GM12878 (cell line): ENCODE results near the gene UBASH3B. TPM values are rescaled to one million over a fixed set of nuclear protein-coding genes. Genes with fewer than 3 reads are reported as not detected.

Source experiments
- ATAC-seq: fragments of 200-7000 bp; cut with Tn5 transposase; 3 replicates; pipeline ENCODE4 v1.9.1; 2020; ENCODE audit warnings: mild to moderate bottlenecking, moderate library complexity
- BruUV-seq: library from RNA; stranded (reverse); fragments of 400-500 nt; replicated peaks from 2 replicates; lab custom pipeline; 2021; lab: Mats Ljungman, UMichigan
- CTCF ChIA-PET: fragments of 300-600 bp; sonication (Branson Sonifier 250); formaldehyde crosslinking; extraction: SDS; loops from one replicate; lab custom pipeline; 2021; ENCODE audit warnings: inconsistent platforms; lab: Yijun Ruan, JAX
- POLR2A ChIA-PET: fragments of 350-600 bp; formaldehyde crosslinking; extraction: SDS; loops from one replicate; lab custom pipeline; 2021; ENCODE audit warnings: inconsistent platforms; lab: Charles Lee
- RAD21 ChIA-PET: fragments of 300-600 bp; sonication (Branson Sonifier 250); formaldehyde crosslinking; loops from one replicate; lab custom pipeline; 2023; ENCODE audit warnings: antibody characterized with exemption; ENCODE audit not compliant: unreplicated experiment; lab: Charles Lee
- SMC1A ChIA-PET: fragments of 300-600 bp; sonication (Branson Sonifier 250); formaldehyde crosslinking; loops from one replicate; lab custom pipeline; 2023; ENCODE audit not compliant: unreplicated experiment, uncharacterized antibody; lab: Charles Lee
- DNase-seq: peaks from one replicate; pipeline ENCODE4 v3.0.0-alpha.2; 2011; ENCODE audit warnings: low read depth, low spot score
- FAIRE-seq: peaks from 3 replicates; lab custom pipeline; 2011; peaks lifted over from hg19 to GRCh38; lab: Jason Lieb, UNC
- H2AFZ ChIP-seq: 2 replicates; pipeline ENCODE4 v1.6.0; 2011; ENCODE audit warnings: low read depth, low read length, control low read depth; ENCODE audit not compliant: control insufficient read depth
- H3K27ac ChIP-seq: 2 replicates; pipeline ENCODE4 v1.5.1; 2011; ENCODE audit warnings: control low read depth; ENCODE audit not compliant: control insufficient read depth, insufficient read depth
- H3K27me3 ChIP-seq, 2 experiments: replicated peaks in 1 of 2; 2 replicates each; pipeline versions ENCODE4 v1.6.0 to v1.6.1; 2011; ENCODE audit warnings: low read length in 1 of 2; ENCODE audit not compliant: control insufficient read depth in 2 of 2, insufficient read depth in 2 of 2
- H3K36me3 ChIP-seq, 2 experiments: 2 replicates each; pipeline ENCODE4 v1.5.1; 2011; ENCODE audit warnings: low read length in 1 of 2; ENCODE audit not compliant: control insufficient read depth in 2 of 2, insufficient read depth in 2 of 2
- H3K4me1 ChIP-seq: 2 replicates; pipeline ENCODE4 v1.6.1; 2011; ENCODE audit warnings: mild to moderate bottlenecking, low read length, moderate library complexity, mixed read lengths; ENCODE audit not compliant: control insufficient read depth, insufficient read depth
- H3K4me2 ChIP-seq: 2 replicates; pipeline ENCODE4 v1.6.0; 2011; ENCODE audit warnings: control low read depth; ENCODE audit not compliant: control insufficient read depth, insufficient read depth
- H3K4me3 ChIP-seq: fragments of 200-600 bp; sonication (generic); 2 replicates; pipeline ENCODE4 v1.5.1; 2016
- H3K79me2 ChIP-seq: 2 replicates; pipeline ENCODE4 v1.6.0; 2011; ENCODE audit warnings: low read length; ENCODE audit not compliant: control insufficient read depth, insufficient read depth
- H3K9ac ChIP-seq: 2 replicates; pipeline ENCODE4 v1.8.0; 2011; ENCODE audit warnings: low read length, control low read depth, mixed read lengths; ENCODE audit not compliant: control insufficient read depth, insufficient read depth
- H3K9me3 ChIP-seq: replicated peaks from 3 replicates; pipeline ENCODE4 v1.5.1; 2011; ENCODE audit warnings: mild to moderate bottlenecking, low read length; ENCODE audit not compliant: control insufficient read depth, insufficient read depth
- H4K20me1 ChIP-seq: 2 replicates; pipeline ENCODE4 v1.6.0; 2011; ENCODE audit not compliant: control insufficient read depth, insufficient read depth
- E2F4 ChIP-seq: IDR thresholded peaks from 2 replicates; pipeline ENCODE4 v1.6.1; 2012; ENCODE audit warnings: low read depth, low read length, improper control_type of control experiment
- ESRRA ChIP-seq: IDR thresholded peaks from 2 replicates; pipeline ENCODE4 v1.6.1; 2012; ENCODE audit warnings: mild to moderate bottlenecking, low read length, improper control_type of control experiment
- IRF4 ChIP-seq: IDR thresholded peaks from 2 replicates; pipeline ENCODE4 v1.6.1; 2011; ENCODE audit warnings: low read depth, low read length
- PML ChIP-seq: IDR thresholded peaks from 2 replicates; pipeline ENCODE4 v1.6.1; 2012; ENCODE audit warnings: low read length, inconsistent platforms
- RUNX3 ChIP-seq: IDR thresholded peaks from 2 replicates; pipeline ENCODE4 v1.6.1; 2012; ENCODE audit warnings: low read length, inconsistent platforms
- WGBS: methylation state at CpG from one replicate; pipeline ENCODE4 v1.1.6; 2016; ENCODE audit warnings: low lambda C conversion rate; ENCODE audit not compliant: insufficient replicate concordance, insufficient coverage; ENCODE audit errors: missing lambda C conversion rate; 5-methylcytosine and 5-hydroxymethylcytosine counted together
- in situ Hi-C: fragments of 300-500 bp; cut with MboI; formaldehyde crosslinking; loops from 9 replicates; pipeline ENCODE4 v1.14.3; 2018; ENCODE audit warnings: mixed read lengths
- intact Hi-C: fragments of 100-400 bp; cut with micrococcal nuclease; formaldehyde crosslinking; loops from one replicate; pipeline ENCODE4 v1.14.2; 2022; ENCODE audit not compliant: unreplicated experiment
- polyA plus RNA-seq, 11 experiments: library from polyadenylated mRNA; depleted of rRNA in 4 of 11; unstranded in 6 of 11; stranded (reverse) in 5 of 11; fragments of >200 nt; fragmentation: Nextera tagmentation in 4 of 11; fragmentation: Illumina TruSeq in 1 of 11; extraction: Ambion mirVana in 4 of 11; extraction: Trizol in 1 of 11; gene quantifications; 1 replicate in 1 of 11; 2 replicates in 10 of 11; pipeline versions ENCODE4 v1.2.1 to v1.2.3, GENCODE V29; 2011 to 2016; ENCODE audit warnings: inconsistent platforms in 2 of 11, missing spikeins in 2 of 11, low read depth in 1 of 11
- total RNA-seq, 4 experiments: library from RNA; depleted of rRNA in 3 of 4; stranded (reverse); fragments of >200 nt in 3 of 4; fragmentation: Illumina TruSeq in 1 of 4; extraction: Trizol in 1 of 4; gene quantifications; 2 replicates each; pipeline versions ENCODE4 v1.2.1 to v1.2.3, GENCODE V29; 2013 to 2021

The UBASH3B gene
- total and polyA plus RNA-seq, 10 of the 15 experiments (the other 5 are each of a cell fraction or from before 2014, with no cell fraction given): 0.18 to 3.3 (median 0.57) TPM

GRCh38 chr11:122666743-122667142, 11.2 kb downstream of the UBASH3B start:
- H4K20me1 ChIP-seq: no peaks in the 10 kb centered on the region
- BruUV-seq: no TSS peak
- RAD21 ChIA-PET: no interaction called here
- H3K4me1 ChIP-seq: peaks cover 11% of the 10 kb centered on the region
- DNase-seq (no peak), ATAC-seq (no peak), FAIRE-seq (no peak)
- H3K27ac ChIP-seq: no peak overlapping the region
- in situ Hi-C loops: no loop called here
- H3K9ac ChIP-seq: no peak overlapping the region
- H3K79me2 ChIP-seq: no peaks in the 10 kb centered on the region
- CTCF ChIA-PET: interaction anchor here (1.3 kb wide), 1 partner anchor 115 kb away, joined by 3 read pairs; no protein-coding TSS in a partner anchor
- no peaks in the 10 kb centered on the region for H3K36me3 ChIP-seq
- H3K4me2 ChIP-seq: no peak overlapping the region
- peaks cover 0 to 6% of the 10 kb centered on the region in 2 experiments; a peak in 2 of 4 replicates for H3K27me3 ChIP-seq
- H2AFZ ChIP-seq: no peak overlapping the region
- H3K4me3 ChIP-seq: no peak overlapping the region
- no peaks in the 10 kb centered on the region; the same call in 2 of the 3 replicates for H3K9me3 ChIP-seq
- intact Hi-C loops: no loop called here
- POLR2A ChIA-PET: no interaction called here
- SMC1A ChIA-PET: no interaction called here
- TF ChIP-seq IRF4: no peak
- no peak for TF ChIP-seq ESRRA
- TF ChIP-seq E2F4: no peak
- TF ChIP-seq, all 136 proteins: peak for 0

- ChIA-PET POLR2A (no interaction called here), SMC1A (no interaction called here), CTCF (no interaction called here), RAD21 (no interaction called here)
- H2AFZ ChIP-seq: no peak overlapping the region
- no peak overlapping the region for H3K4me2 ChIP-seq
- peaks cover 0 to 3% of the 10 kb centered on the region in 2 experiments; a peak in 2 of 4 replicates for H3K27me3 ChIP-seq
- in situ Hi-C loops: no loop called here
- no peaks in the 10 kb centered on the region for H3K36me3 ChIP-seq
- H3K4me1 ChIP-seq: peaks cover 11% of the 10 kb centered on the region
- peak; percentile 63 for TF ChIP-seq RUNX3
- no peak for TF ChIP-seq PML
- intact Hi-C loops: no loop called here
- no peak for ATAC-seq
- no peaks in the 10 kb centered on the region for H4K20me1 ChIP-seq
- no peak for FAIRE-seq
- WGBS: 12% methylated on average over 6 of the region's 6 CpGs
- no peak overlapping the region for H3K27ac ChIP-seq
- no peak for DNase-seq
- BruUV-seq: no TSS peak
- no peak overlapping the region for H3K9ac ChIP-seq
- H3K4me3 ChIP-seq: no peak overlapping the region
- H3K9me3 ChIP-seq: no peaks in the 10 kb centered on the region; the same call in 2 of the 3 replicates
- no peaks in the 10 kb centered on the region for H3K79me2 ChIP-seq
Measured at GRCh38 chr11:122668562-122669090, 13.1 kb downstream of the UBASH3B start.
